Fibroblast of skin of left biceps (primary cell): ENCODE measurements around the gene SIN3A.
"Not testable (repeated sequence)": the region's sequence is repeated elsewhere in the genome, so short reads cannot be mapped to it uniquely, and the experiment has no call there.

Source experiments
- DNase-seq, 2 experiments: peaks; one replicate each; pipeline ENCODE4 v3.0.0-alpha.2; 2013; ENCODE audit warnings: low read depth in 2 of 2

Gene SIN3A

DNA sequence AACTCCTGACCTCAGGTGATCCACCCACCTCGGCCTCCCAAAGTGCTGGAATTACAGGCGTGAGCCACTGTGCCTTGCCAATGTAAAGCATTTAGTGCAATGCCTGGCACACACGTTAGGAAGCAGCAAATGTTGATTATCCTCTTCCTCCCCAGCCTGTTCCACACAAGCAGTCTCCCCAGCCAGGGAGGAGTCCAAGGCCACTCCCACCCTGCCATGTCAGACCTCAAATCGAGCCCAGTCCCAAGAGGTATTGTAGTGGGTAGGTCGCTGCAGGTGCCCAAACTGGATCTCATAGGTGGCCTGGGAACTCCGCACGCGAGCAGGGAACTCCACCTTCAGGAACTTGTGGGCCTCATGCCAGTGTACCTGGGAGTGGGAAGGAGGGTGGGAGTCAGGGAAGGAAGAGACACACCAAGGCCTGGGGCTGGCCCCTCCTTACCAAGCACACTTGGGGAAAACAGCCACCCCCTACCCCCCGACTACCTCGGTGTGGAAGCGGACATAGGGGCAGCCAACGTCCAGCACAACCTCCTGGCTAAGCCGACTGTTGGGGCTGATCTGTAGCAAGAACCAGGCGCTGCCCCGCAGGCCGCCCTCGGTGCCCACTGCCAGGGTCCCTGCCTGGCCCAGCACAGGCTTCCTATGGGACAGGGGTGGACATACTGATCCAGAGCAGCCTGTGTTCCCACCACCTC is 93.4 kb downstream of the SIN3A start:
- DNase-seq: no peak

- DNase-seq: no peak
These were observed 95.0 kb downstream of the SIN3A start for GRCh38 chr15:75356517-75356916.

GRCh38 chr15:75356006-75356405 is 95.5 kb downstream of the SIN3A start:
- DNase-seq: no peak

- DNase-seq: no peak
These were observed 96.1 kb downstream of the SIN3A start for GRCh38 chr15:75355369-75355768.

DNA sequence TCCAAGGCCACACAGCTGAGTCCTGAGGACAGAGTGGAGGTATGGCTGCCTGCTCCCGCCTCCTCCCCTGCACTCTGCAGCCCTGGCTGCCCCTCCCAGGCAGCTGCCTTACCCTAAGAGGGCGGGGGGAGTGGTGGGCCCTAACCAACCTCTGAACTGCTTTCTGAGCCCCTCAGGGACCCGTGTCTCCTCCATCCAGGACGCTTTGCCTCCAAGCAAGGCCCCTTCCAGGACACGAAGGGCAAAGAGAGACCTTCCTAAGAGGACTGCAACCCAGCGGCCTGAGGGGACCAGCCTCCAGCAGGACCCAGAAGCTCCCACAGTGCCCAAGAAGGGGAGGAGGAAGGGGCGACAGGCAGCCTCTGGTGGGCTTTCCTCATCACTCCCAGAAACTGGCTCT is 97.0 kb downstream of the SIN3A start:
- DNase-seq: no peak

GRCh38 chr15:75353604-75354003 is 97.9 kb downstream of the SIN3A start:
- no peak for DNase-seq

DNA sequence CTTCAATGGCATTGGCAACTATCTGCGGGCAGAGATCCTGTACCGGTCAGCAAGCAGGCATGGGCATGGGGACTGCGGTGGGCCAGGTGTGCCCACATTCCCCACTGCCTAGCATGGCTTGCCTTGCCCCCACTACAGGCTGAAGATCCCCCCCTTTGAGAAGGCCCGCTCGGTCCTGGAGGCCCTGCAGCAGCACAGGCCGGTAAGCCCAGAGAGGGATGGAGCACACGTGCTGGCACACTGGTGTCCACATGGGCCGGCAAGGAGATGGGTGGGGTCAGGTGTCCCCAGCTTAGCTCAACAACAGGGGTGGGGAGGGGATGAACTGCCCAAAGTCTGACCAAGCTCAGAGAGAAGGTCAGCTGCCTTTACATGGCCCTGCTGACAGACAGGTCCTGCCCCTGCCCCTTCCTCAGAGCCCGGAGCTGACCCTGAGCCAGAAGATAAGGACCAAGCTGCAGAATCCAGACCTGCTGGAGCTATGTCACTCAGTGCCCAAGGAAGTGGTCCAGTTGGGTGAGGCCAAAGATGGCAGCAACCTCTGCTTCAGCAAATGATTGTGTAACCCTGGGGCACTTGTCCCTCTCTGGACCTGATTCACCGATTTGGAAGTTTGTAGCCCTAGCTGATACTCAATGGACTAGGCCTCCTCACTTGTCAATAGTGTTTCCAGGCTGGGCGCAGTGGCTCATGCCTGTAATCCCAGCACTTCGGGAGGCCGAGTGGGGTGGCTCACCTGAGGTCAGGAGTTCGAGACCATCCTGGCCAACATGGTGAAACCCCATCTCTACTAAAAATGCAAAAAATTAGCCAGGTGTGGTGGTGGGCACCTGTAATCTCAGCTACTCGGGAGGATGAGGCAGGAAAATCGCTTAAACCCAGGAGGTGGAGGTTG is 99.1 kb downstream of the SIN3A start:
- DNase-seq: no peak

- DNase-seq: no peak
These were observed 100.7 kb downstream of the SIN3A start for GRCh38 chr15:75350601-75351361.

GRCh38 chr15:75349851-75350588 is 101.5 kb downstream of the SIN3A start:
- no peak for DNase-seq

DNA sequence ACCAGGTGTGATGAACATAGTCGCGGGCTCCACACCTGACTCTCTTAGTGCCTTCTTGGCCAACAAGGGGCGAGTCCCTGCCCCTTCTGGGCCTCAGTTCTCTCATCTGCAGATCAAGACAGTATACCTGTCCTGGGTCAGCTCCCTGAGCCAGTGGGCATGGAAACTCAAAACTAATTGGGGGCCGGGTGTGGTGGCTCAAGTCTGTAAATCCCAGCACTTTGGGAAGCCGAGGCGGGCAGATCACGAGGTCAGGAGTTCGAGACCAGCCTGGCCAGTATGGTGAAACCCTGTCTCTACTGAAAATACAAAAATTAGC is 102.2 kb downstream of the SIN3A start:
- not testable (repeated sequence) for DNase-seq

GRCh38 chr15:75348562-75349350 is 102.7 kb downstream of the SIN3A start:
- DNase-seq: no peak

GRCh38 chr15:75348034-75348561 is 103.4 kb downstream of the SIN3A start:
- DNase-seq: no peak

- DNase-seq: no peak
These were observed 104.1 kb downstream of the SIN3A start for GRCh38 chr15:75347222-75348033.

- DNase-seq: no peak
These were observed 104.7 kb downstream of the SIN3A start, which contains the start of gene NEIL1 for GRCh38 chr15:75346796-75347221. Gene NEIL1 (plus strand): TSS chr15:75347039. CDS start chr15:75348906, 1,867 bp downstream.

GRCh38 chr15:75343953-75344352 is 107.5 kb downstream of the SIN3A start:
- not testable (repeated sequence) for DNase-seq

DNA sequence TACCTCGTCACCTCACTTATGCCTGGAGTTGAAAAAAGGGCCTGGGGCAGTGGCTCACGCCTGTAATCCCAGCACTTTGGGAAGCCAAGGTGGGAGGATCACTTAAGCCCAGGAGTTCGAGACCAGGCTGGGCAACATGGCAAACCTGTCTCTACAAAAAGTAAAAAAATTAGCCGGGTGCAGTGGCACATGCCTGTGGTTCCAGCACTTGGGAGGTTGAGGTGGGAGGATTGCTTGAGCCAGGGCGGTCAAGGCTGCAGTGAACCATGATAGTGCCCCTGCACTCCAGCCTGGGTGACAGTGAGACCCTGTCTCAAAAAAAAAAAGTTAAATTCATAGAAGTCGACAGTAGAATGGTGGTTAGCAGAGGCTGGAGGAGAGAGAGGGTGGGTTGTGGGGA is 109.3 kb downstream of the SIN3A start:
- DNase-seq: no peak

- no peak for DNase-seq
These were observed 111.8 kb downstream of the SIN3A start for GRCh38 chr15:75339531-75340240.

- DNase-seq: no peak
These were observed 112.7 kb downstream of the SIN3A start for GRCh38 chr15:75338661-75339240.
